H1 (cell line): ENCODE measurements around the gene RIT2. TPM values are rescaled to one million over a fixed set of nuclear protein-coding genes. Genes with fewer than 3 reads are reported as not detected.

Experiments
- CTCF ChIA-PET: fragments of 300-600 bp; sonication (Branson Sonifier 250); formaldehyde crosslinking; loops from one replicate; lab custom pipeline; 2021; ENCODE audit not compliant: partially characterized antibody; lab: Charles Lee
- POLR2A ChIA-PET: fragments of 300-600 bp; sonication (Branson Sonifier 250); formaldehyde crosslinking; loops from one replicate; lab custom pipeline; 2021; ENCODE audit warnings: inconsistent platforms; ENCODE audit not compliant: partially characterized antibody; lab: Charles Lee
- DNase-seq, 2 experiments: peaks; one replicate each; pipeline versions ENCODE4 v3.0.0 to v3.0.0-alpha.2; 2010 to 2022; ENCODE audit warnings: low spot score in 2 of 2, low read depth in 1 of 2, mixed read lengths in 1 of 2
- FAIRE-seq: peaks from 2 replicates; lab custom pipeline; 2011; peaks lifted over from hg19 to GRCh38; lab: Jason Lieb, UNC
- H2AFZ ChIP-seq: 2 replicates; pipeline ENCODE4 v1.8.1; 2012; ENCODE audit warnings: low read length, inconsistent platforms
- H2AK5ac ChIP-seq: 2 replicates; pipeline ENCODE4 v1.6.1; 2013; ENCODE audit warnings: low read depth, low read length
- H2BK120ac ChIP-seq: replicated peaks from 2 replicates; pipeline ENCODE3; 2013; ENCODE audit warnings: low read depth, low read length, inconsistent platforms
- H2BK12ac ChIP-seq: 2 replicates; pipeline ENCODE4 v1.6.1; 2013; ENCODE audit warnings: low read depth, low read length
- H2BK15ac ChIP-seq: 2 replicates; pipeline ENCODE4 v1.6.1; 2013; ENCODE audit warnings: low read length
- H2BK20ac ChIP-seq: 2 replicates; pipeline ENCODE4 v1.6.1; 2013; ENCODE audit warnings: low read length
- H2BK5ac ChIP-seq: 2 replicates; pipeline ENCODE4 v1.6.1; 2013; ENCODE audit warnings: low read depth, low read length
- H3K14ac ChIP-seq: 2 replicates; pipeline ENCODE4 v1.6.1; 2013; ENCODE audit warnings: inconsistent platforms; ENCODE audit not compliant: insufficient read length
- H3K18ac ChIP-seq: 2 replicates; pipeline ENCODE4 v1.6.1; 2013; ENCODE audit warnings: low read length; ENCODE audit errors: extremely low read depth
- H3K23ac ChIP-seq: 2 replicates; pipeline ENCODE4 v1.6.1; 2013; ENCODE audit warnings: inconsistent platforms; ENCODE audit not compliant: insufficient read length
- H3K23me2 ChIP-seq: 2 replicates; pipeline ENCODE4 v1.6.1; 2013; ENCODE audit warnings: low read depth, low read length
- H3K27ac ChIP-seq: 2 replicates; pipeline ENCODE4 v1.6.1; 2011; ENCODE audit warnings: low read depth, low read length, inconsistent platforms
- H3K27me3 ChIP-seq, 4 experiments: replicated peaks in 1 of 4; 1 replicate in 1 of 4; 2 replicates in 3 of 4; pipeline versions ENCODE4 v1.6.1 to v1.8.1; 2011 to 2013; ENCODE audit warnings: low read length in 3 of 4, mild to moderate bottlenecking in 3 of 4, inconsistent platforms in 2 of 4, mixed read lengths in 2 of 4, moderate library complexity in 1 of 4; ENCODE audit not compliant: control insufficient read depth in 3 of 4, insufficient read depth in 3 of 4; ENCODE audit errors: extremely low read depth in 1 of 4
- H3K36me3 ChIP-seq, 4 experiments: 2 replicates each; pipeline versions ENCODE4 v1.6.1 to v1.8.1; 2011 to 2013; ENCODE audit warnings: mild to moderate bottlenecking in 4 of 4, low read length in 3 of 4, moderate library complexity in 2 of 4, control low read depth in 1 of 4, inconsistent platforms in 1 of 4; ENCODE audit not compliant: insufficient read depth in 4 of 4, control insufficient read depth in 2 of 4
- H3K4ac ChIP-seq: replicated peaks from 2 replicates; pipeline ENCODE3; 2013; ENCODE audit warnings: low read length, low read depth, mixed read lengths, inconsistent platforms; ENCODE audit not compliant: insufficient read length
- H3K4me1 ChIP-seq, 4 experiments: replicated peaks in 1 of 4; 1 replicate in 1 of 4; 2 replicates in 3 of 4; pipeline versions ENCODE4 v1.6.1 to v1.8.1; 2011 to 2013; ENCODE audit warnings: low read length in 3 of 4, inconsistent platforms in 2 of 4, mixed read lengths in 1 of 4; ENCODE audit not compliant: insufficient read depth in 4 of 4, control insufficient read depth in 3 of 4
- H3K4me2 ChIP-seq, 2 experiments: 2 replicates each; pipeline versions ENCODE4 v1.6.1 to v1.8.1; 2011 to 2013; ENCODE audit warnings: low read depth in 2 of 2, low read length in 2 of 2, control low read depth in 1 of 2, inconsistent platforms in 1 of 2, mild to moderate bottlenecking in 1 of 2; ENCODE audit not compliant: insufficient read depth in 1 of 2
- H3K4me3 ChIP-seq, 4 experiments: fragments of 200-600, 300-600 bp in 1 of 4; sonication (generic), shearing (Covaris generic), sonication (Bioruptor Twin) in 1 of 4; 2 replicates each; pipeline versions ENCODE4 v1.5.1 to v1.8.1; 2011 to 2016; ENCODE audit warnings: low read length in 4 of 4, low read depth in 3 of 4, control low read depth in 2 of 4, inconsistent platforms in 2 of 4, mild to moderate bottlenecking in 2 of 4, mixed read lengths in 1 of 4, moderate library complexity in 1 of 4; ENCODE audit not compliant: insufficient read depth in 2 of 4; ENCODE audit errors: extremely low read depth in 1 of 4
- H3K56ac ChIP-seq: replicated peaks from 2 replicates; pipeline ENCODE3; 2013; ENCODE audit warnings: low read depth, mild to moderate bottlenecking, mixed read lengths, low read length, inconsistent platforms; ENCODE audit not compliant: insufficient read length
- H3K79me1 ChIP-seq: 2 replicates; pipeline ENCODE4 v1.6.1; 2013; ENCODE audit warnings: low read depth, low read length, control low read depth
- H3K79me2 ChIP-seq, 2 experiments: 2 replicates each; pipeline versions ENCODE4 v1.6.1 to v1.8.1; 2012 to 2013; ENCODE audit warnings: low read length in 2 of 2, mild to moderate bottlenecking in 2 of 2, inconsistent platforms in 1 of 2; ENCODE audit not compliant: insufficient read depth in 2 of 2, control insufficient read depth in 1 of 2
- H3K9ac ChIP-seq, 4 experiments: replicated peaks in 1 of 4; 1 replicate in 1 of 4; 2 replicates in 3 of 4; pipeline versions ENCODE4 v1.6.1 to v1.8.1; 2011 to 2013; ENCODE audit warnings: low read depth in 3 of 4, low read length in 3 of 4, control low read depth in 2 of 4, mild to moderate bottlenecking in 2 of 4, moderate library complexity in 2 of 4, inconsistent platforms in 1 of 4; ENCODE audit errors: extremely low read depth in 1 of 4
- H3K9me3 ChIP-seq, 2 experiments: 2 replicates each; pipeline versions ENCODE4 v1.6.1 to v1.8.1; 2012 to 2013; ENCODE audit warnings: mild to moderate bottlenecking in 2 of 2, moderate library complexity in 2 of 2, control low read depth in 1 of 2, inconsistent platforms in 1 of 2, low read depth in 1 of 2, low read length in 1 of 2, mixed read lengths in 1 of 2; ENCODE audit not compliant: insufficient read depth in 2 of 2
- H4K20me1 ChIP-seq, 2 experiments: replicated peaks in 1 of 2; 2 replicates each; pipeline versions ENCODE3 to v1.8.1; 2011 to 2013; ENCODE audit warnings: inconsistent platforms in 2 of 2, low read length in 2 of 2, mild to moderate bottlenecking in 1 of 2; ENCODE audit not compliant: insufficient read depth in 2 of 2, control insufficient read depth in 1 of 2
- H4K5ac ChIP-seq: 2 replicates; pipeline ENCODE4 v1.6.1; 2013; ENCODE audit warnings: low read length, low read depth, mixed read lengths, inconsistent platforms; ENCODE audit not compliant: insufficient read length
- H4K8ac ChIP-seq: 2 replicates; pipeline ENCODE4 v1.8.0; 2013; ENCODE audit warnings: mild to moderate bottlenecking, moderate library complexity, low read length, inconsistent platforms; ENCODE audit not compliant: insufficient read depth; ENCODE audit errors: extremely low read depth
- H4K91ac ChIP-seq: replicated peaks from 2 replicates; pipeline ENCODE3; 2013; ENCODE audit warnings: low read length, mixed read lengths, inconsistent platforms; ENCODE audit not compliant: insufficient read length
- CHD2 ChIP-seq: IDR thresholded peaks from 2 replicates; pipeline ENCODE4 v1.6.1; 2012; ENCODE audit warnings: low read length, improper control_type of control experiment
- EP300 ChIP-seq, 2 experiments: IDR thresholded peaks; 1 replicate in 1 of 2; 2 replicates in 1 of 2; pipeline ENCODE4 v1.6.1; 2011 to 2012; ENCODE audit warnings: low read depth in 2 of 2, low read length in 2 of 2, mild to moderate bottlenecking in 2 of 2, borderline replicate concordance in 1 of 2, inconsistent platforms in 1 of 2, moderate library complexity in 1 of 2
- POLR2A ChIP-seq, 2 experiments: IDR thresholded peaks; 1 replicate in 1 of 2; 2 replicates in 1 of 2; pipeline ENCODE4 v1.6.1; 2011; ENCODE audit warnings: low read depth in 2 of 2, low read length in 2 of 2, mild to moderate bottlenecking in 2 of 2; ENCODE audit errors: control extremely low read depth in 1 of 2
- POLR2AphosphoS5 ChIP-seq: IDR thresholded peaks from 2 replicates; pipeline ENCODE4 v1.6.1; 2011; ENCODE audit warnings: low read depth, low read length
- RNF2 ChIP-seq: fragments of 200-900, 300-1000 bp; sonication (generic); IDR thresholded peaks from 2 replicates; pipeline ENCODE4 v1.7.1; 2016; ENCODE audit warnings: borderline replicate concordance, low read depth, mild to moderate bottlenecking, antibody characterized with exemption, low read length; ENCODE audit not compliant: poor library complexity, severe bottlenecking; ENCODE audit errors: missing control alignments
- SAP30 ChIP-seq: fragments of 300-600 bp; sonication (generic); IDR thresholded peaks from 2 replicates; pipeline ENCODE4 v1.7.1; 2012; ENCODE audit warnings: low read length, moderate library complexity, mild to moderate bottlenecking, inconsistent platforms; ENCODE audit not compliant: insufficient read depth, insufficient replicate concordance
- YY1 ChIP-seq: IDR thresholded peaks from 2 replicates; pipeline ENCODE4 v1.6.1; 2011; ENCODE audit warnings: low read depth, mild to moderate bottlenecking, low read length
- WGBS, 2 experiments: shearing (Covaris generic) in 1 of 2; methylation state at CpG; one replicate each; pipeline versions ENCODE4 v1.1.6 to v1.1.7; 2013 to 2015; ENCODE audit warnings: low lambda C conversion rate in 2 of 2, mixed read lengths in 2 of 2, inconsistent platforms in 1 of 2, low coverage in 1 of 2, missing lambda C conversion rate in 1 of 2; ENCODE audit not compliant: insufficient replicate concordance in 2 of 2, insufficient coverage in 1 of 2, insufficient read length in 1 of 2; ENCODE audit errors: extremely low coverage in 1 of 2, missing lambda C conversion rate in 1 of 2; 5-methylcytosine and 5-hydroxymethylcytosine counted together
- polyA plus RNA-seq, 7 experiments: library from polyadenylated mRNA; depleted of rRNA in 3 of 7; stranded (reverse) in 5 of 7; unstranded in 2 of 7; fragments of >200 nt in 5 of 7; fragments of 200-250 nt in 2 of 7; gene quantifications; 1 replicate in 5 of 7; 2 replicates in 1 of 7; 4 replicates in 1 of 7; pipeline versions ENCODE4 v1.2.1 to v1.2.3, GENCODE V29; 2011 to 2013; ENCODE audit warnings: missing spikeins in 2 of 7, mixed read lengths in 2 of 7
- total RNA-seq: library from RNA; stranded (reverse); fragmentation: NEBNext Ultra II Directional; extraction: Animal tissue kit (Norgen Biotek cat#: 25700); gene quantifications from 2 replicates; pipeline ENCODE4 v1.2.1, GENCODE V29; 2021
- TF ChIP-seq, protein P1 (sequence below): IDR thresholded peaks from 2 replicates; pipeline ENCODE4 v1.6.1; 2012; ENCODE audit warnings: inconsistent platforms

The RIT2 gene
- total and polyA plus RNA-seq, 2 of the 8 experiments (the other 6 are each of a cell fraction or from before 2014, with no cell fraction given), result 0.67 to 3.2 TPM

- Histone ChIP-seq H2BK12ac (no peak overlapping the region), H2AFZ (peak overlapping the region; percentile 83; the same call in 1 of the 2 replicates), H2BK5ac (no peak overlapping the region), H3K56ac (no peak overlapping the region), H4K20me1 (no peaks in the 10 kb centered on the region), H2BK120ac (no peak overlapping the region), H4K5ac (no peak overlapping the region), H3K4me2 (no peak overlapping the region), H2BK20ac (no peak overlapping the region), H3K79me1 (no peaks in the 10 kb centered on the region), H4K8ac (no peak overlapping the region), H3K9ac (no peak overlapping the region), H4K91ac (no peak overlapping the region), H3K79me2 (no peaks in the 10 kb centered on the region), H3K4me1 (no peaks in the 10 kb centered on the region), H3K27ac (no peak overlapping the region), H3K4me3 (no peak overlapping the region), H3K23me2 (no peaks in the 10 kb centered on the region), H2BK15ac (no peak overlapping the region), H3K23ac (no peak overlapping the region), H3K36me3 (no peaks in the 10 kb centered on the region), H3K18ac (no peak overlapping the region), H3K4ac (no peak overlapping the region), H3K9me3 (no peaks in the 10 kb centered on the region), H3K27me3 (no peaks in the 10 kb centered on the region), H2AK5ac (no peak overlapping the region), H3K14ac (no peak overlapping the region)
- POLR2A ChIA-PET, result no interaction called here
- FAIRE-seq (no peak), DNase-seq (no peak)
- WGBS, 2 experiments, result 100% methylated on average over 1 of the region's 1 CpG; no CpG with 5 or more reads in 1 of the 2 experiments
- CTCF ChIA-PET, result interaction anchor here (0.5 to 1.3 kb wide), 3 partner anchors 17 to 81 kb away, joined by 3 to 6 read pairs (median 5); no protein-coding TSS in a partner anchor
- TF ChIP-seq, protein P1, sequence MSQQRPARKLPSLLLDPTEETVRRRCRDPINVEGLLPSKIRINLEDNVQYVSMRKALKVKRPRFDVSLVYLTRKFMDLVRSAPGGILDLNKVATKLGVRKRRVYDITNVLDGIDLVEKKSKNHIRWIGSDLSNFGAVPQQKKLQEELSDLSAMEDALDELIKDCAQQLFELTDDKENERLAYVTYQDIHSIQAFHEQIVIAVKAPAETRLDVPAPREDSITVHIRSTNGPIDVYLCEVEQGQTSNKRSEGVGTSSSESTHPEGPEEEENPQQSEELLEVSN, result no peak
- TF ChIP-seq YY1 (no peak), EP300 (IDR thresholded peaks at IDR 0.05; ENCODE audit: borderline replicate concordance in 1 of 2, low read depth in 2 of 2, low read length in 2 of 2) (no peak), CHD2 (no peak), SAP30 (no peak), POLR2A (IDR thresholded peaks at IDR 0.05; ENCODE audit: control extremely low read depth in 1 of 2, low read depth in 2 of 2, low read length in 2 of 2) (no peak), POLR2AphosphoS5 (no peak), RNF2 (no peak)
These were observed 403.4 kb downstream of the RIT2 start for GRCh38 chr18:42712065-42712464.
